H1 (cell line): Measurements from ENCODE around the gene DBH. TPM values are rescaled to one million over a fixed set of nuclear protein-coding genes. Genes with fewer than 3 reads are reported as not detected.
A peak's percentile ranks its signal among the peaks of the same experiment; 100 is the strongest.

Experiments used
- CTCF ChIA-PET: fragments of 300-600 bp; sonication (Branson Sonifier 250); formaldehyde crosslinking; loops from one replicate; lab custom pipeline; 2021; ENCODE audit not compliant: partially characterized antibody; lab: Charles Lee
- POLR2A ChIA-PET: fragments of 300-600 bp; sonication (Branson Sonifier 250); formaldehyde crosslinking; loops from one replicate; lab custom pipeline; 2021; ENCODE audit warnings: inconsistent platforms; ENCODE audit not compliant: partially characterized antibody; lab: Charles Lee
- DNase-seq, 2 experiments: peaks; one replicate each; pipeline versions ENCODE4 v3.0.0 to v3.0.0-alpha.2; 2010 to 2022; ENCODE audit warnings: low spot score in 2 of 2, low read depth in 1 of 2, mixed read lengths in 1 of 2
- FAIRE-seq: peaks from 2 replicates; lab custom pipeline; 2011; peaks lifted over from hg19 to GRCh38; lab: Jason Lieb, UNC
- H2AFZ ChIP-seq: 2 replicates; pipeline ENCODE4 v1.8.1; 2012; ENCODE audit warnings: low read length, inconsistent platforms
- H2AK5ac ChIP-seq: 2 replicates; pipeline ENCODE4 v1.6.1; 2013; ENCODE audit warnings: low read depth, low read length
- H2BK120ac ChIP-seq: replicated peaks from 2 replicates; pipeline ENCODE3; 2013; ENCODE audit warnings: low read depth, low read length, inconsistent platforms
- H2BK12ac ChIP-seq: 2 replicates; pipeline ENCODE4 v1.6.1; 2013; ENCODE audit warnings: low read depth, low read length
- H2BK15ac ChIP-seq: 2 replicates; pipeline ENCODE4 v1.6.1; 2013; ENCODE audit warnings: low read length
- H2BK20ac ChIP-seq: 2 replicates; pipeline ENCODE4 v1.6.1; 2013; ENCODE audit warnings: low read length
- H2BK5ac ChIP-seq: 2 replicates; pipeline ENCODE4 v1.6.1; 2013; ENCODE audit warnings: low read depth, low read length
- H3K14ac ChIP-seq: 2 replicates; pipeline ENCODE4 v1.6.1; 2013; ENCODE audit warnings: inconsistent platforms; ENCODE audit not compliant: insufficient read length
- H3K18ac ChIP-seq: 2 replicates; pipeline ENCODE4 v1.6.1; 2013; ENCODE audit warnings: low read length; ENCODE audit errors: extremely low read depth
- H3K23ac ChIP-seq: 2 replicates; pipeline ENCODE4 v1.6.1; 2013; ENCODE audit warnings: inconsistent platforms; ENCODE audit not compliant: insufficient read length
- H3K23me2 ChIP-seq: 2 replicates; pipeline ENCODE4 v1.6.1; 2013; ENCODE audit warnings: low read depth, low read length
- H3K27ac ChIP-seq: 2 replicates; pipeline ENCODE4 v1.6.1; 2011; ENCODE audit warnings: low read depth, low read length, inconsistent platforms
- H3K27me3 ChIP-seq, 4 experiments: replicated peaks in 1 of 4; 1 replicate in 1 of 4; 2 replicates in 3 of 4; pipeline versions ENCODE4 v1.6.1 to v1.8.1; 2011 to 2013; ENCODE audit warnings: low read length in 3 of 4, mild to moderate bottlenecking in 3 of 4, inconsistent platforms in 2 of 4, mixed read lengths in 2 of 4, moderate library complexity in 1 of 4; ENCODE audit not compliant: control insufficient read depth in 3 of 4, insufficient read depth in 3 of 4; ENCODE audit errors: extremely low read depth in 1 of 4
- H3K36me3 ChIP-seq, 4 experiments: 2 replicates each; pipeline versions ENCODE4 v1.6.1 to v1.8.1; 2011 to 2013; ENCODE audit warnings: mild to moderate bottlenecking in 4 of 4, low read length in 3 of 4, moderate library complexity in 2 of 4, control low read depth in 1 of 4, inconsistent platforms in 1 of 4; ENCODE audit not compliant: insufficient read depth in 4 of 4, control insufficient read depth in 2 of 4
- H3K4ac ChIP-seq: replicated peaks from 2 replicates; pipeline ENCODE3; 2013; ENCODE audit warnings: low read length, low read depth, mixed read lengths, inconsistent platforms; ENCODE audit not compliant: insufficient read length
- H3K4me1 ChIP-seq, 4 experiments: replicated peaks in 1 of 4; 1 replicate in 1 of 4; 2 replicates in 3 of 4; pipeline versions ENCODE4 v1.6.1 to v1.8.1; 2011 to 2013; ENCODE audit warnings: low read length in 3 of 4, inconsistent platforms in 2 of 4, mixed read lengths in 1 of 4; ENCODE audit not compliant: insufficient read depth in 4 of 4, control insufficient read depth in 3 of 4
- H3K4me2 ChIP-seq, 2 experiments: 2 replicates each; pipeline versions ENCODE4 v1.6.1 to v1.8.1; 2011 to 2013; ENCODE audit warnings: low read depth in 2 of 2, low read length in 2 of 2, control low read depth in 1 of 2, inconsistent platforms in 1 of 2, mild to moderate bottlenecking in 1 of 2; ENCODE audit not compliant: insufficient read depth in 1 of 2
- H3K4me3 ChIP-seq, 4 experiments: fragments of 200-600, 300-600 bp in 1 of 4; sonication (generic), shearing (Covaris generic), sonication (Bioruptor Twin) in 1 of 4; 2 replicates each; pipeline versions ENCODE4 v1.5.1 to v1.8.1; 2011 to 2016; ENCODE audit warnings: low read length in 4 of 4, low read depth in 3 of 4, control low read depth in 2 of 4, inconsistent platforms in 2 of 4, mild to moderate bottlenecking in 2 of 4, mixed read lengths in 1 of 4, moderate library complexity in 1 of 4; ENCODE audit not compliant: insufficient read depth in 2 of 4; ENCODE audit errors: extremely low read depth in 1 of 4
- H3K56ac ChIP-seq: replicated peaks from 2 replicates; pipeline ENCODE3; 2013; ENCODE audit warnings: low read depth, mild to moderate bottlenecking, mixed read lengths, low read length, inconsistent platforms; ENCODE audit not compliant: insufficient read length
- H3K79me1 ChIP-seq: 2 replicates; pipeline ENCODE4 v1.6.1; 2013; ENCODE audit warnings: low read depth, low read length, control low read depth
- H3K79me2 ChIP-seq, 2 experiments: 2 replicates each; pipeline versions ENCODE4 v1.6.1 to v1.8.1; 2012 to 2013; ENCODE audit warnings: low read length in 2 of 2, mild to moderate bottlenecking in 2 of 2, inconsistent platforms in 1 of 2; ENCODE audit not compliant: insufficient read depth in 2 of 2, control insufficient read depth in 1 of 2
- H3K9ac ChIP-seq, 4 experiments: replicated peaks in 1 of 4; 1 replicate in 1 of 4; 2 replicates in 3 of 4; pipeline versions ENCODE4 v1.6.1 to v1.8.1; 2011 to 2013; ENCODE audit warnings: low read depth in 3 of 4, low read length in 3 of 4, control low read depth in 2 of 4, mild to moderate bottlenecking in 2 of 4, moderate library complexity in 2 of 4, inconsistent platforms in 1 of 4; ENCODE audit errors: extremely low read depth in 1 of 4
- H3K9me3 ChIP-seq, 2 experiments: 2 replicates each; pipeline versions ENCODE4 v1.6.1 to v1.8.1; 2012 to 2013; ENCODE audit warnings: mild to moderate bottlenecking in 2 of 2, moderate library complexity in 2 of 2, control low read depth in 1 of 2, inconsistent platforms in 1 of 2, low read depth in 1 of 2, low read length in 1 of 2, mixed read lengths in 1 of 2; ENCODE audit not compliant: insufficient read depth in 2 of 2
- H4K20me1 ChIP-seq, 2 experiments: replicated peaks in 1 of 2; 2 replicates each; pipeline versions ENCODE3 to v1.8.1; 2011 to 2013; ENCODE audit warnings: inconsistent platforms in 2 of 2, low read length in 2 of 2, mild to moderate bottlenecking in 1 of 2; ENCODE audit not compliant: insufficient read depth in 2 of 2, control insufficient read depth in 1 of 2
- H4K5ac ChIP-seq: 2 replicates; pipeline ENCODE4 v1.6.1; 2013; ENCODE audit warnings: low read length, low read depth, mixed read lengths, inconsistent platforms; ENCODE audit not compliant: insufficient read length
- H4K8ac ChIP-seq: 2 replicates; pipeline ENCODE4 v1.8.0; 2013; ENCODE audit warnings: mild to moderate bottlenecking, moderate library complexity, low read length, inconsistent platforms; ENCODE audit not compliant: insufficient read depth; ENCODE audit errors: extremely low read depth
- H4K91ac ChIP-seq: replicated peaks from 2 replicates; pipeline ENCODE3; 2013; ENCODE audit warnings: low read length, mixed read lengths, inconsistent platforms; ENCODE audit not compliant: insufficient read length
- KDM1A ChIP-seq: fragments of 200-600, 300-600 bp; sonication (generic); IDR thresholded peaks from 2 replicates; pipeline ENCODE4 v1.7.1; 2016; ENCODE audit warnings: mild to moderate bottlenecking, low read length, borderline replicate concordance
- MAFK ChIP-seq: IDR thresholded peaks from 2 replicates; pipeline ENCODE4 v1.6.1; 2012; ENCODE audit warnings: low read depth, mild to moderate bottlenecking, improper control_type of control experiment, low read length
- TAF7 ChIP-seq: optimal IDR thresholded peaks from 2 replicates; pipeline ENCODE3; 2011; ENCODE audit warnings: low read depth, mild to moderate bottlenecking, inconsistent platforms, low read length, moderate library complexity, borderline replicate concordance
- WGBS, 2 experiments: shearing (Covaris generic) in 1 of 2; methylation state at CpG; one replicate each; pipeline versions ENCODE4 v1.1.6 to v1.1.7; 2013 to 2015; ENCODE audit warnings: low lambda C conversion rate in 2 of 2, mixed read lengths in 2 of 2, inconsistent platforms in 1 of 2, low coverage in 1 of 2, missing lambda C conversion rate in 1 of 2; ENCODE audit not compliant: insufficient replicate concordance in 2 of 2, insufficient coverage in 1 of 2, insufficient read length in 1 of 2; ENCODE audit errors: extremely low coverage in 1 of 2, missing lambda C conversion rate in 1 of 2; 5-methylcytosine and 5-hydroxymethylcytosine counted together
- polyA plus RNA-seq, 7 experiments: library from polyadenylated mRNA; depleted of rRNA in 3 of 7; stranded (reverse) in 5 of 7; unstranded in 2 of 7; fragments of >200 nt in 5 of 7; fragments of 200-250 nt in 2 of 7; gene quantifications; 1 replicate in 5 of 7; 2 replicates in 1 of 7; 4 replicates in 1 of 7; pipeline versions ENCODE4 v1.2.1 to v1.2.3, GENCODE V29; 2011 to 2013; ENCODE audit warnings: missing spikeins in 2 of 7, mixed read lengths in 2 of 7
- total RNA-seq: library from RNA; stranded (reverse); fragmentation: NEBNext Ultra II Directional; extraction: Animal tissue kit (Norgen Biotek cat#: 25700); gene quantifications from 2 replicates; pipeline ENCODE4 v1.2.1, GENCODE V29; 2021

The DBH gene
- total and polyA plus RNA-seq, 2 of the 8 experiments (the other 6 are each of a cell fraction or from before 2014, with no cell fraction given) = 0.18 TPM; not detected in 1

- no peak overlapping the region for H2AFZ ChIP-seq
- H3K14ac ChIP-seq = no peak overlapping the region
- no peak overlapping the region for H3K4me3 ChIP-seq
- H3K9me3 ChIP-seq = peaks cover 12 to 18% of the 10 kb centered on the region in 2 experiments
- H2AK5ac ChIP-seq = no peak overlapping the region
- H3K27ac ChIP-seq = no peak overlapping the region
- no peak overlapping the region for H3K4ac ChIP-seq
- no peak overlapping the region for H2BK5ac ChIP-seq
- H3K23me2 ChIP-seq = no peaks in the 10 kb centered on the region
- no peak for DNase-seq
- no peaks in the 10 kb centered on the region; a peak in 2 of 7 replicates for H3K27me3 ChIP-seq
- H3K56ac ChIP-seq = no peak overlapping the region
- H3K4me2 ChIP-seq = no peak overlapping the region
- H2BK15ac ChIP-seq = no peak overlapping the region
- 96% methylated on average over 2 of the region's 2 CpGs; no CpG with 5 or more reads in 1 of the 2 experiments for WGBS, 2 experiments
- no peak for TF ChIP-seq MAFK
- TF ChIP-seq TAF7 = no peak
- TF ChIP-seq KDM1A = 0 out of 2 replicates have a peak, but pooled peaks have one; percentile 17
- TF ChIP-seq, all 59 proteins: peak for 1
- FAIRE-seq = no peak
- H3K79me2 ChIP-seq = no peaks in the 10 kb centered on the region
- no peak overlapping the region for H4K8ac ChIP-seq
- ChIA-PET CTCF (interaction anchor here (1.0 to 6.7 kb wide), 8 partner anchors 9 to 399 kb away, joined by 3 to 79 read pairs (median 4); partner anchors contain the start of gene FAM163B), POLR2A (interaction anchor here (0.8 to 1.5 kb wide), 2 partner anchors 10 to 120 kb away, joined by 3 to 7 read pairs; no protein-coding TSS in a partner anchor)
- H3K18ac ChIP-seq = no peak overlapping the region
- H3K4me1 ChIP-seq = no peaks in the 10 kb centered on the region; a peak in 3 of 7 replicates
- H2BK120ac ChIP-seq = no peak overlapping the region
- no peak overlapping the region for H3K23ac ChIP-seq
- no peak overlapping the region for H4K5ac ChIP-seq
- H3K79me1 ChIP-seq = no peaks in the 10 kb centered on the region
- no peak overlapping the region for H4K91ac ChIP-seq
- H4K20me1 ChIP-seq = no peaks in the 10 kb centered on the region
- H3K36me3 ChIP-seq = no peaks in the 10 kb centered on the region
- H2BK20ac ChIP-seq = no peak overlapping the region
- no peak overlapping the region for H2BK12ac ChIP-seq
- no peak overlapping the region for H3K9ac ChIP-seq
Measured at GRCh38 chr9:133594310-133594709, 41.9 kb upstream of the DBH start.
